Measurements from ENCODE around the gene NPR3.

- TF ChIP-seq ZNF274 (IDR thresholded peaks at IDR 0.05; ENCODE audit: low read depth, low read length) (no peak), YY1 (IDR thresholded peaks at IDR 0.05; ENCODE audit: insufficient read depth, insufficient read length) (no peak)
Observed at GRCh38 chr5:32736842-32737241, 25.7 kb downstream of the NPR3 start.
